SK-N-SH (cell line): ENCODE data around the gene ZBTB5. TPM values are rescaled to one million over a fixed set of nuclear protein-coding genes. Genes with fewer than 3 reads are reported as not detected.
"Not testable (repeated sequence)": the region's sequence is repeated elsewhere in the genome, so short reads cannot be mapped to it uniquely, and the experiment has no call there.

Experiments used
- CTCF ChIA-PET: fragments of 300-600, 350-600 bp; formaldehyde crosslinking; extraction: SDS; loops from one replicate; lab custom pipeline; 2021; lab: Yijun Ruan, JAX
- POLR2A ChIA-PET: fragments of 350-600 bp; sonication (Branson Sonifier 250); formaldehyde crosslinking; extraction: SDS; loops from one replicate; lab custom pipeline; 2020; ENCODE audit warnings: antibody characterized with exemption, inconsistent platforms; lab: Yijun Ruan, JAX
- DNase-seq: peaks from one replicate; pipeline ENCODE4 v3.0.0; 2012
- H2AFZ ChIP-seq: fragments of 200-600 bp; sonication (generic); 2 replicates; pipeline ENCODE4 v1.8.1; 2016; ENCODE audit warnings: antibody characterized with exemption, mild to moderate bottlenecking, low read depth
- H3F3A ChIP-seq: fragments of 200-600 bp; sonication (generic); replicated peaks from 2 replicates; pipeline ENCODE3; 2016; ENCODE audit warnings: antibody characterized with exemption, mild to moderate bottlenecking; ENCODE audit not compliant: insufficient read depth
- H3K27ac ChIP-seq, 2 experiments: fragments of 200-500 bp in 1 of 2; fragments of 200-600 bp in 1 of 2; sonication (Bioruptor generic) in 1 of 2; sonication (generic), shearing (Covaris generic) in 1 of 2; 2 replicates each; pipeline versions ENCODE4 v1.5.1 to v1.6.1; 2014 to 2016; ENCODE audit warnings: low read depth in 2 of 2, inconsistent platforms in 1 of 2, low read length in 1 of 2, mild to moderate bottlenecking in 1 of 2, mixed read lengths in 1 of 2
- H3K27me3 ChIP-seq: fragments of 200-600 bp; sonication (generic), shearing (Covaris generic); 2 replicates; pipeline ENCODE4 v1.6.1; 2016; ENCODE audit warnings: mixed run types; ENCODE audit not compliant: insufficient read depth
- H3K36me3 ChIP-seq, 2 experiments: fragments of 200-500 bp in 1 of 2; fragments of 200-600 bp in 1 of 2; sonication (Bioruptor generic) in 1 of 2; sonication (generic) in 1 of 2; replicated peaks in 1 of 2; 2 replicates each; pipeline versions ENCODE3 to v1.5.1; 2014 to 2016; ENCODE audit warnings: low read length in 1 of 2, mild to moderate bottlenecking in 1 of 2; ENCODE audit not compliant: insufficient read depth in 2 of 2, control insufficient read depth in 1 of 2
- H3K4me1 ChIP-seq, 2 experiments: fragments of 200-500 bp in 1 of 2; fragments of 200-600 bp in 1 of 2; sonication (Bioruptor generic) in 1 of 2; sonication (generic), shearing (Covaris generic) in 1 of 2; 2 replicates each; pipeline versions ENCODE4 v1.5.1 to v1.6.1; 2014 to 2016; ENCODE audit warnings: low read depth in 1 of 2, low read length in 1 of 2, mixed run types in 1 of 2; ENCODE audit not compliant: insufficient read depth in 2 of 2, control insufficient read depth in 1 of 2
- H3K4me2 ChIP-seq: fragments of 200-600 bp; sonication (generic), shearing (Covaris generic); 2 replicates; pipeline ENCODE4 v1.6.1; 2017; ENCODE audit warnings: mixed run types
- H3K4me3 ChIP-seq, 2 experiments: fragments of 200-500 bp in 1 of 2; fragments of 200-600 bp in 1 of 2; sonication (Bioruptor generic) in 1 of 2; sonication (generic), shearing (Covaris generic) in 1 of 2; 2 replicates each; pipeline versions ENCODE4 v1.5.1 to v1.8.1; 2014 to 2016; ENCODE audit warnings: low read depth in 2 of 2, inconsistent platforms in 1 of 2, low read length in 1 of 2, mild to moderate bottlenecking in 1 of 2, mixed read lengths in 1 of 2, moderate library complexity in 1 of 2
- H3K79me2 ChIP-seq: fragments of 200-600 bp; sonication (generic); 2 replicates; pipeline ENCODE4 v1.8.1; 2017; ENCODE audit warnings: mild to moderate bottlenecking; ENCODE audit not compliant: insufficient read depth
- H3K9ac ChIP-seq: fragments of 200-600 bp; sonication (generic); 2 replicates; pipeline ENCODE4 v1.6.1; 2017; ENCODE audit warnings: mixed run types
- H3K9me2 ChIP-seq: fragments of 200-600 bp; sonication (generic); 2 replicates; pipeline ENCODE4 v1.6.1; 2017; ENCODE audit warnings: mixed run types
- H3K9me3 ChIP-seq: fragments of 200-600 bp; sonication (generic); 2 replicates; pipeline ENCODE4 v1.6.1; 2017; ENCODE audit warnings: mixed run types, mild to moderate bottlenecking, moderate library complexity
- H4K20me1 ChIP-seq: fragments of 200-600 bp; sonication (generic); 2 replicates; pipeline ENCODE4 v1.6.1; 2017; ENCODE audit warnings: mild to moderate bottlenecking, mixed run types; ENCODE audit not compliant: insufficient read depth
- EP300 ChIP-seq, 2 experiments: IDR thresholded peaks; 2 replicates each; pipeline versions ENCODE4 v1.4.0 to v1.6.1; 2012; ENCODE audit warnings: borderline replicate concordance in 1 of 2, low read depth in 1 of 2, low read length in 1 of 2
- FOSL2 ChIP-seq: IDR thresholded peaks from 2 replicates; pipeline ENCODE4 v1.4.0; 2012; ENCODE audit warnings: low read depth, mild to moderate bottlenecking, moderate library complexity, borderline replicate concordance
- FOXJ3 ChIP-seq: sonication (generic); formaldehyde crosslinking; IDR thresholded peaks from 2 replicates; pipeline ENCODE4 v1.5.1; 2020; ENCODE audit warnings: mild to moderate bottlenecking, missing genetic modification reagents
- FOXM1 ChIP-seq: IDR thresholded peaks from 2 replicates; pipeline ENCODE4 v1.4.0; 2012; ENCODE audit warnings: low read depth, mild to moderate bottlenecking
- GABPA ChIP-seq: IDR thresholded peaks from 2 replicates; pipeline ENCODE4 v1.4.0; 2012; ENCODE audit warnings: low read depth, mild to moderate bottlenecking
- IRF3 ChIP-seq: fragments of 150-350 bp; IDR thresholded peaks from 2 replicates; pipeline ENCODE4 v1.6.1; 2016; ENCODE audit warnings: mild to moderate bottlenecking, low read depth, low read length
- NFIC ChIP-seq: IDR thresholded peaks from 2 replicates; pipeline ENCODE4 v1.4.0; 2012; ENCODE audit warnings: borderline replicate concordance
- NRF1 ChIP-seq: IDR thresholded peaks from 2 replicates; pipeline ENCODE4 v1.6.1; 2012; ENCODE audit warnings: low read depth, mild to moderate bottlenecking, low read length
- PBX3 ChIP-seq: IDR thresholded peaks from 2 replicates; pipeline ENCODE4; 2012
- POLR2AphosphoS5 ChIP-seq: IDR thresholded peaks from 2 replicates; pipeline ENCODE4 v1.6.1; 2012; ENCODE audit warnings: low read depth, low read length
- RAD21 ChIP-seq: IDR thresholded peaks from 2 replicates; pipeline ENCODE4 v1.6.1; 2012; ENCODE audit warnings: mild to moderate bottlenecking, low read length
- REST ChIP-seq: IDR thresholded peaks from 2 replicates; pipeline ENCODE4 v1.6.1; 2012; ENCODE audit warnings: mild to moderate bottlenecking, low read depth, low read length, moderate library complexity
- SIN3A ChIP-seq: IDR thresholded peaks from 2 replicates; pipeline ENCODE4 v1.6.1; 2012; ENCODE audit warnings: low read depth, mild to moderate bottlenecking, low read length, moderate library complexity, borderline replicate concordance
- SMC3 ChIP-seq: IDR thresholded peaks from 2 replicates; pipeline ENCODE4 v1.6.1; 2012; ENCODE audit warnings: low read depth, low read length, improper control_type of control experiment
- TAF1 ChIP-seq: IDR thresholded peaks from 2 replicates; pipeline ENCODE4 v1.6.1; 2012; ENCODE audit warnings: low read depth, mild to moderate bottlenecking, low read length, moderate library complexity, borderline replicate concordance
- USF1 ChIP-seq: IDR thresholded peaks from 2 replicates; pipeline ENCODE4 v1.4.0; 2012; ENCODE audit warnings: low read depth, borderline replicate concordance
- WGBS: methylation state at CpG from one replicate; pipeline ENCODE4 v1.1.6; 2017; ENCODE audit warnings: low lambda C conversion rate; 5-methylcytosine and 5-hydroxymethylcytosine counted together
- polyA plus RNA-seq, 3 experiments: library from polyadenylated mRNA; depleted of rRNA; stranded (reverse); fragments of >200 nt; gene quantifications; 2 replicates each; pipeline ENCODE4 v1.2.3, GENCODE V29; 2012

The ZBTB5 gene
- polyA plus RNA-seq, 1 of the 3 experiments (the other 2 are of a cell fraction), result 6.3 TPM

- Histone ChIP-seq H3K4me1 (no peaks in the 10 kb centered on the region), H3K27ac (no peak overlapping the region), H3K36me3 (no peaks in the 10 kb centered on the region), H3K9me3 (no peaks in the 10 kb centered on the region), H3K4me3 (no peak overlapping the region), H3K9ac (no peak overlapping the region), H3K79me2 (no peaks in the 10 kb centered on the region), H3K27me3 (no peaks in the 10 kb centered on the region), H3K4me2 (no peak overlapping the region), H4K20me1 (no peaks in the 10 kb centered on the region), H3K9me2 (no peaks in the 10 kb centered on the region), H3F3A (no peaks in the 10 kb centered on the region), H2AFZ (no peak overlapping the region)
- ChIA-PET POLR2A (no interaction called here), CTCF (interaction anchor here (1.0 to 1.3 kb wide), 2 partner anchors 12 to 17 kb away, joined by 3 to 6 read pairs; no protein-coding TSS in a partner anchor)
- 67% methylated on average over 7 of the region's 7 CpGs for WGBS
- TF ChIP-seq PBX3, result no peak
- no peak for TF ChIP-seq FOXJ3 (CRISPR knock-in tag)
- TF ChIP-seq IRF3, result no peak
- no peak for TF ChIP-seq USF1
- TF ChIP-seq FOXM1, result no peak
- no peak for TF ChIP-seq REST
- TF ChIP-seq TAF1, result no peak
- no peak for TF ChIP-seq NRF1
- no peak for TF ChIP-seq RAD21
- TF ChIP-seq NFIC, result no peak
- no peak for TF ChIP-seq EP300 (IDR thresholded peaks at IDR 0.05; ENCODE audit: borderline replicate concordance in 1 of 2, low read depth in 1 of 2, low read length in 1 of 2)
- TF ChIP-seq POLR2AphosphoS5, result no peak
- TF ChIP-seq GABPA, result no peak
- no peak for TF ChIP-seq SMC3
- no peak for TF ChIP-seq FOSL2
- TF ChIP-seq SIN3A, result no peak
- no peak for DNase-seq
Measured at GRCh38 chr9:37398464-37399025, 66.7 kb downstream of the ZBTB5 start.

GRCh38 chr9:37397948-37398347 lies 67.3 kb downstream of the ZBTB5 start:
- CTCF ChIA-PET, result interaction anchor here (1.0 to 1.3 kb wide), 2 partner anchors 13 to 18 kb away, joined by 3 to 6 read pairs; no protein-coding TSS in a partner anchor
- 72% methylated on average over 3 of the region's 3 CpGs for WGBS
- POLR2A ChIA-PET, result not testable (repeated sequence)

More at GRCh38 chr9:37397948-37398347, 67.3 kb downstream of the ZBTB5 start:
- H3K27ac ChIP-seq, H3K36me3 ChIP-seq, H3K9ac ChIP-seq, H2AFZ ChIP-seq, H3K79me2 ChIP-seq, H3K9me3 ChIP-seq, H3K27me3 ChIP-seq, DNase-seq, H3K4me3 ChIP-seq, H3K4me2 ChIP-seq, H3K9me2 ChIP-seq, H3F3A ChIP-seq, H3K4me1 ChIP-seq, H4K20me1 ChIP-seq: not testable (repeated sequence)
